ENCODE measurements around the gene TTYH1.

The TTYH1 gene

GRCh38 chr19:54393381-54393780 lies 21.9 kb upstream of the TTYH1 start:
- no peak for DNase-seq

DNA sequence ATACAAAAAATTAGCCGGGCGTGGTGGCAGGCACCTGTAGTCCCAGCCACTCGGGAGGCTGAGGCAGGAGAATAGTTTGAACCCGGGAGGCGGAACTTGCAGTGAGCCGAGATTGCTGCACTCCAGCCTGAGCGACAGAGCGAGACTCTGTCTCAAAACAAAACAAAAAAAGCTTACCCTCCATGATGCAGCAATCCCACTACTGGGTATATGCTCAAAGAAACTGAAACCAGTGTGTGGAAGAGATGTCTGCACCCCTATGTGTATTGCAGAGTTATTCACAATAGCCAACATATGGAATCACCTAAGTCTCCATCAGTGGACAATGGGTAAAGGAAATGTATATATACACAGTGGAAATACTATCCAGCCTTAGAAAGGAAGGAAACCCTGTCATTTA lies 19.6 kb upstream of the TTYH1 start:
- no peak for DNase-seq

- DNase-seq, result no peak
These were observed 16.1 kb upstream of the TTYH1 start for GRCh38 chr19:54399189-54399588.

GRCh38 chr19:54400913-54401312 lies 14.4 kb upstream of the TTYH1 start:
- no peak for DNase-seq

- no peak for DNase-seq
These were observed 12.2 kb upstream of the TTYH1 start for GRCh38 chr19:54403054-54403453.

GRCh38 chr19:54405628-54406027 lies 9.6 kb upstream of the TTYH1 start:
- no peak for DNase-seq

DNA sequence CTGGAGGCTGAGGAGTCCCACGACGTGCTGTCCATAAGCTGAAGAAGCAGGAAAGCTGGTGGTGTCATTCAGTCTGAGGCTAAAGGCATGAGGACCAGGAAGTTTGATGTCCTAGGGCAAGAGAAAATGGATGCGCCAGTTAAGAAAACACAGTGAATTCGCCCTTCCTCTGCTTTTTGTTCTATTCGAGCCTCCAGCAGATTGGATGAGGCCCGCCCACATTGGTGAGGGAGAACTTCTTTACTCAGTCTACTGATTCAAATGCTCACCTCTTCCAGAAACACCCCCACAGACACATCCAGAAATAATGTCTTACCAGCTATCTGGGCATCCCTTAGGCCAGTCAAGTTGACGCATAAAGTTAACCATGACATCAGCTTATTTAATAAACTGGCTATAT lies 7.5 kb upstream of the TTYH1 start:
- no peak for DNase-seq

DNA sequence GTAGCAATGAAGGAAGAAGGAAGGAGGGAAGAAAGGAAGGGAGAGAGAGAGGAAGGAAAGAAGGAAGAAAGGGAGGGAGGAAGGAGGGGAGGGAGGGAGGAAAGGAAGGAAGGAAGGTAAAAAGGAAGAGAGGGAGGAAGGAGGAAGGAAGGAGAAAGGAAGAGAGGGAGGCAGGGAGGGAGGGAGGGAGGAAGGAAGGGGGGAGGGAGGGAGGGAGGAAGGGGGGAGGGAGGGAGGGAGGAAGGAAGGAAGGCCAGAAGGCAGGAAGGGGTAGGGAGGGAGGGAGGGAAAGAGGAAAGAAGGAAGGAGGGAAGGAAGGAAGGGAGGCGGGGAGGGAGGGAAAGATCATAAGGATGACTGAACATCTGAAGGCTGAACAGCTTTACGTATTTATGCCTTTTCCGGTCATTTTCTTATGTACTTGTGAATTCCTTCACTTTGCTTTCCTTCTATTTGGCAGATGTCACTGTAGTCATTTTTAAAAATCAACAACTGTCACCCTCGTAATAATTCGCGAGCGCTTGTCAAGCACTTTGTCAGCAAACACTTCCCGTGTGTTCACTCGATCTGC lies 6.7 kb upstream of the TTYH1 start:
- no peak for DNase-seq

- no peak for DNase-seq
These were observed 4.2 kb upstream of the TTYH1 start for GRCh38 chr19:54411033-54411432.

- no peak for DNase-seq
These were observed 2.4 kb upstream of the TTYH1 start for GRCh38 chr19:54412877-54413276.

- no peak for DNase-seq
These were observed 1.1 kb upstream of the TTYH1 start for GRCh38 chr19:54414156-54414555.

DNA sequence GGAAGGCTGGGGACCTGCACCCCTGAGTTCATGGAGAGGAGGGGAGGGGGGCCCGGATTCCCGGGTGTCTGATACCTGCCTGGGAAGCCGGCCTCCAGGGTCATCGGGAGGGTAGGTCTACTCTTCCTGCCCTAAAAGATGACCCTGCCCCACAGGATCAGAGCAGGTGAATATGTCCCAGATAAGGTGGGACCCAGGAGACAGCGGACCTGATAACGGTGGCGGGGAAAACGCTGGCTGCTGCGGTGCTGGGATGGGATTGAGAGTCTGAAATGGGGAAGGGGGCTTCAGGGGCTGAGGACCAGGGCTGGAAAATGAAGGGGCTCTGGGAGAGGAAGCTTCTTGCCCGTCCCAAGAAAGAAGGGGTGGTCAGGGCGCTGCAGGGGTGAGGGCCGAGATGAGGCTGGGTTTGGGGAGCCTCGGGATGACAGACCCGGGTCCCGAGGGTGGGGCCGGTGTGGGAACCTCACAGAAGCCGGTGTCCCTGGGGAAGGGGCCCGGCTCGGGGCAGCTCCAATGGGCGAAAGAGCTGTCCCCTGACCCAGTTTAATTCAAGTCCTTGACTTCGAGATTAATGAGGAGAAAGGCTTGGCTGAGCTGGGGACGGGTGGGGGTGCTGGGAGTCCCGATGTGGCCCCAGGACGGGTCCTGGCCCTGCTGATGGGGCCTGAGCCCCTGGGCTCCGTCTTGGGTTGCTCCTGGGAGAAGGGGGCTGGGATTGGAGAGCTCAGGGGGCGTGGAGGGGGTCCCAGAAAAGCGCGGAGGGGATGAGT lies 823 bp downstream of the TTYH1 start:
- no peak for DNase-seq

GRCh38 chr19:54416695-54417491 lies 1.6 kb downstream of the TTYH1 start:
- no peak for DNase-seq

GRCh38 chr19:54418030-54418929 lies 3.0 kb downstream of the TTYH1 start:
- no peak for DNase-seq

GRCh38 chr19:54418930-54419800 lies 3.9 kb downstream of the TTYH1 start:
- no peak for DNase-seq

GRCh38 chr19:54420068-54420382 lies 4.8 kb downstream of the TTYH1 start:
- DNase-seq, result no peak

GRCh38 chr19:54420383-54421168 lies 5.3 kb downstream of the TTYH1 start:
- DNase-seq, result no peak

DNA sequence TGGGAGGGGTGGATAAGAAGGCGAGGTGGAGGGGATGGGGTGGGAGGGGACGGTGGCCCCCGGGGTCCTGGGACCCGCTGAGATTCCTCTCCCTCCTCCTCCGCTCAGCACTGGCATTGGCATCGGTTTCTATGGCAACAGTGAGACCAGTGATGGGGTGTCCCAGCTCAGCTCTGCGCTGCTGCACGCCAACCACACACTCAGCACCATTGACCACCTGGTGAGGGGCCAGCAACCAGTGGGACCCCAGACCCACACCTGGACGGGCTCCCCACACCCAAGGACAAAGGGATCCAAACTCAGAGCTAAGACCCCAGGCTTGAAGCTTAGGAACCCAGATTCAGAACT lies 5.9 kb downstream of the TTYH1 start:
- no peak for DNase-seq

DNA sequence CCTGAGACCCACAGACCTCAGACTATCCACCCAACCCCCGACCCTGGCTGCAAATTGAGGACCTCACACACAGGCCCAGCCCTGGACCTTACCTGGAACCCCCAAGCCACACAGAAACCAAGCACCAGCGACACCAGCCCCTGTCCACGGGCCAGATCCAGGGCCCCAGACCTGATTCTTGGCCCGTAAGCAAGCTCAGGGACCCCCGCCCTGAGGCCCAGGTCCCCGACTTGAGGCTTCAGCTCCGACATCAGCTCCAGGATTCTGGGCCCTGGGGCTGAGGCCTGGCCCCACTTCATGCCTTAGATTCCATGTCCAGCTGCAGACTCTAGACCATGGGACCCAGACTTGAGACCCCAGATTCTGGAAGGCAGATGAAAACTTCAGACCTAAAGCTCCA lies 6.3 kb downstream of the TTYH1 start:
- no peak for DNase-seq

- DNase-seq, result no peak
These were observed 6.9 kb downstream of the TTYH1 start for GRCh38 chr19:54422136-54422535.

- DNase-seq, result no peak
These were observed 8.9 kb downstream of the TTYH1 start for GRCh38 chr19:54424201-54424600.

All from activated effector memory CD4-positive, alpha-beta T cell treated with Interleukin-2 at 50 U/mL for 16 hours (primary cell).